Astrocyte of the cerebellum (primary cell): Measurements from ENCODE around the gene ZNF519.

Source experiments
- DNase-seq: peaks from one replicate; pipeline ENCODE4 v3.0.0-alpha.2; 2011; ENCODE audit warnings: low read depth
- H3K4me3 ChIP-seq: 2 replicates; pipeline ENCODE4 v1.5.1; 2011; ENCODE audit warnings: mild to moderate bottlenecking, low read depth, low read length, moderate library complexity
- CTCF ChIP-seq: IDR thresholded peaks from 2 replicates; pipeline ENCODE4 v1.5.1; 2012; ENCODE audit warnings: low read length, low read depth, moderate library complexity, mild to moderate bottlenecking; ENCODE audit errors: missing control alignments
- in situ Hi-C: cut with HindIII; loops from 2 replicates; pipeline ENCODE4 v1.10.0; 2017; ENCODE audit warnings: low sequenced_read_pairs

Gene ZNF519

GRCh38 chr18:14074187-14074586 lies 58.0 kb downstream of the ZNF519 start:
- no peak for TF ChIP-seq CTCF
- in situ Hi-C loops, result no loop called here
- no peak for DNase-seq
- H3K4me3 ChIP-seq, result no peak overlapping the region

- in situ Hi-C loops, result no loop called here
Observed at GRCh38 chr18:14053661-14054060, 78.6 kb downstream of the ZNF519 start.

More at GRCh38 chr18:14053661-14054060, 78.6 kb downstream of the ZNF519 start:
- H3K4me3 ChIP-seq, result no peak overlapping the region
- no peak for TF ChIP-seq CTCF
- DNase-seq, result no peak
